Measurements from ENCODE around the gene NFAM1.
A peak's percentile ranks its signal among the peaks of the same experiment; 100 is the strongest.

Gene NFAM1

GRCh38 chr22:42439021-42439567, 6.9 kb upstream of the NFAM1 start:
- no peak for DNase-seq

GRCh38 chr22:42438293-42438650, 6.1 kb upstream of the NFAM1 start:
- DNase-seq = no peak

- DNase-seq = peak; percentile 66
Measured at GRCh38 chr22:42437488-42438292, 5.5 kb upstream of the NFAM1 start.

GRCh38 chr22:42436404-42436803, 4.2 kb upstream of the NFAM1 start:
- DNase-seq = no peak

- DNase-seq = peak; percentile 19
Measured at GRCh38 chr22:42434748-42435425, 2.7 kb upstream of the NFAM1 start.

GRCh38 chr22:42433754-42434682, 1.8 kb upstream of the NFAM1 start:
- no peak for DNase-seq

GRCh38 chr22:42432818-42433217, 615 bp upstream of the NFAM1 start:
- DNase-seq = no peak

- DNase-seq = no peak
Measured at GRCh38 chr22:42431401-42432019, 693 bp downstream of the NFAM1 start.

GRCh38 chr22:42430528-42431125, 1.6 kb downstream of the NFAM1 start:
- DNase-seq = no peak

- DNase-seq = no peak
Measured at GRCh38 chr22:42428760-42429159, 3.4 kb downstream of the NFAM1 start.

- DNase-seq = no peak
Measured at GRCh38 chr22:42428025-42428424, 4.2 kb downstream of the NFAM1 start.

GRCh38 chr22:42427167-42427566, 5.0 kb downstream of the NFAM1 start:
- DNase-seq = no peak

- DNase-seq = no peak
Measured at GRCh38 chr22:42425989-42426355, 6.2 kb downstream of the NFAM1 start.

GRCh38 chr22:42425337-42425988, 6.7 kb downstream of the NFAM1 start:
- DNase-seq = no peak

GRCh38 chr22:42419243-42419881, 12.8 kb downstream of the NFAM1 start:
- no peak for DNase-seq

- no peak for DNase-seq
Measured at GRCh38 chr22:42418811-42419242, 13.4 kb downstream of the NFAM1 start.

- DNase-seq = no peak
Measured at GRCh38 chr22:42417645-42418305, 14.4 kb downstream of the NFAM1 start.

- no peak for DNase-seq
Measured at GRCh38 chr22:42416671-42417230, 15.5 kb downstream of the NFAM1 start.

- no peak for DNase-seq
Measured at GRCh38 chr22:42414565-42415303, 17.5 kb downstream of the NFAM1 start.
